NCI-H446 treated with DMSO at 0.1 percent for 48 hours (cell line): ENCODE measurements around the gene B4GALNT4.
"Not testable (repeated sequence)": the region's sequence is repeated elsewhere in the genome, so short reads cannot be mapped to it uniquely, and the experiment has no call there.

Source experiments
- DNase-seq: peaks from one replicate; lab custom pipeline; 2025; lab: John Stamatoyannopoulos, UW

B4GALNT4 gene

GRCh38 chr11:369336-370018 lies at the start of gene B4GALNT4:
Gene B4GALNT4, plus strand, starts transcription at chr11:369499. Its CDS starts 305 bp downstream, at chr11:369804.
- DNase-seq, result no peak

GRCh38 chr11:319888-320273 lies 49.4 kb upstream of the B4GALNT4 start:
- DNase-seq, result not testable (repeated sequence)

GRCh38 chr11:324156-324555 lies 45.1 kb upstream of the B4GALNT4 start:
- no peak for DNase-seq

- not testable (repeated sequence) for DNase-seq
These were observed 44.4 kb upstream of the B4GALNT4 start for GRCh38 chr11:324593-325517.

GRCh38 chr11:325796-326591 lies 43.3 kb upstream of the B4GALNT4 start:
- no peak for DNase-seq

- DNase-seq, result no peak
These were observed 42.8 kb upstream of the B4GALNT4 start for GRCh38 chr11:326592-326841.

- DNase-seq, result no peak
These were observed 42.3 kb upstream of the B4GALNT4 start for GRCh38 chr11:326842-327580.

GRCh38 chr11:327581-327923 lies 41.7 kb upstream of the B4GALNT4 start:
- no peak for DNase-seq

GRCh38 chr11:328012-328411 lies 41.3 kb upstream of the B4GALNT4 start:
- DNase-seq, result no peak

GRCh38 chr11:328516-329100 lies 40.7 kb upstream of the B4GALNT4 start:
- DNase-seq, result not testable (repeated sequence)

GRCh38 chr11:329886-330253 lies 39.4 kb upstream of the B4GALNT4 start:
- no peak for DNase-seq

GRCh38 chr11:330307-330693 lies 39.0 kb upstream of the B4GALNT4 start:
- DNase-seq, result no peak

- DNase-seq, result no peak
These were observed 38.5 kb upstream of the B4GALNT4 start for GRCh38 chr11:330694-331357.

GRCh38 chr11:331358-332060 lies 37.8 kb upstream of the B4GALNT4 start:
- no peak for DNase-seq

- DNase-seq, result no peak
These were observed 36.4 kb upstream of the B4GALNT4 start for GRCh38 chr11:332651-333480.

- DNase-seq, result not testable (repeated sequence)
These were observed 35.6 kb upstream of the B4GALNT4 start for GRCh38 chr11:333616-334263.

GRCh38 chr11:334264-334994 lies 34.9 kb upstream of the B4GALNT4 start:
- no peak for DNase-seq
